Muscle layer of duodenum (tissue), 2 donors: ENCODE results near the gene TMED4.

Experiments used
- H3K27ac ChIP-seq: one replicate; pipeline ENCODE4 v1.7.0; 2013; ENCODE audit warnings: mild to moderate bottlenecking, low read length
- H3K27me3 ChIP-seq: one replicate; pipeline ENCODE4 v1.7.0; 2013; ENCODE audit warnings: low read depth, mild to moderate bottlenecking, control low read depth, low read length
- H3K36me3 ChIP-seq, 2 donors: one replicate each; pipeline ENCODE4 v1.7.0; 2013; ENCODE audit warnings: low read length in 2 of 2, control low read depth in 1 of 2, mild to moderate bottlenecking in 1 of 2; ENCODE audit not compliant: insufficient read depth in 2 of 2, control insufficient read depth in 1 of 2
- H3K4me1 ChIP-seq, 2 donors: one replicate each; pipeline ENCODE4 v1.7.0; 2013; ENCODE audit warnings: low read length in 2 of 2, mild to moderate bottlenecking in 2 of 2, control low read depth in 1 of 2, moderate library complexity in 1 of 2; ENCODE audit not compliant: insufficient read depth in 2 of 2, control insufficient read depth in 1 of 2
- H3K4me3 ChIP-seq, 2 donors: one replicate each; pipeline ENCODE4 v1.7.0; 2013; ENCODE audit warnings: low read length in 2 of 2, low read depth in 1 of 2, mild to moderate bottlenecking in 1 of 2
- H3K9me3 ChIP-seq, 2 donors: one replicate each; pipeline ENCODE4 v1.7.0; 2013; ENCODE audit warnings: low read length in 2 of 2, control low read depth in 1 of 2, mild to moderate bottlenecking in 1 of 2; ENCODE audit not compliant: control insufficient read depth in 1 of 2
- donor health status: healthy.

The TMED4 gene

DNA sequence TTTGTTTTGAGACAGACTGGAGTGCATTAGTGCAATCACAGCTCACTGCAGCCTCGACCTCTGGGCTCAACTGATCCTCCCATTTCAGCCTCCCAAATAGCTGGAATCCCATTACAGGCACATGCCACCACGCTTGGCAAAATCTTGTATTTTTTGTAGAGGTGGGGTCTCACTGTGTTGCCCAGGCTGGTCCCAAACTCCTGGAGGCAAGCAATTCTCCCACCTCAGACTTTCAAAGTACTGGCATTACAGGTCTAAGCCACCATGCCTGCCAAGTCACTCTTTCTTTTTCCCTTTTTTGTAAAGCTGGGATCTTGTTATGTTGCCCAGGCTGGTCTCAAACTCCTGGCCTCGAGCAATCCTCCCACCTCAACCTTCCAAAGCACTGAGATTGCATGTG is 32.6 kb downstream of the TMED4 start:
- Histone ChIP-seq H3K27ac (no peak overlapping the region), H3K9me3 (no peaks in the 10 kb centered on the region), H3K4me3 (no peak overlapping the region), H3K4me1 (no peaks in the 10 kb centered on the region), H3K36me3 (no peaks in the 10 kb centered on the region), H3K27me3 (no peaks in the 10 kb centered on the region)

DNA sequence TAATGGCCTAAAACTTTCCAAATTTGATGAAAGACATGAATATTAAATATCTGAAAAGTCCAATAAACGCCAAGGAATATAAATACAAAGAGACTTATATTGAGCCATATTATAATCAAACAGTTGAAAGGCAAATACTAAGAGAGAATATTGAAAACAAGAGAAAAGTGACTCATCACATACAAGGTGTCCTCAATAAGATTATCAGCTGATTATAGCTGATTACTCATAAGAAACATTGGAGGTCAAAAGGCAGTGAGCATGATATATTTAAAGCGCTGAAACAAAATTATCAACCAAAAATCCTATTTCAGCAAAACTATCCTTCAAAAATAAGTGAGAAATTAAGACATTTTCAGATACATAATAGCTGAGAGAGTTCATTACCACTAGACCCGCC is 33.1 kb downstream of the TMED4 start:
- Histone ChIP-seq H3K27me3 (no peaks in the 10 kb centered on the region), H3K4me1 (no peaks in the 10 kb centered on the region), H3K4me3 (no peak overlapping the region), H3K36me3 (no peaks in the 10 kb centered on the region), H3K9me3 (no peaks in the 10 kb centered on the region), H3K27ac (no peak overlapping the region)

DNA sequence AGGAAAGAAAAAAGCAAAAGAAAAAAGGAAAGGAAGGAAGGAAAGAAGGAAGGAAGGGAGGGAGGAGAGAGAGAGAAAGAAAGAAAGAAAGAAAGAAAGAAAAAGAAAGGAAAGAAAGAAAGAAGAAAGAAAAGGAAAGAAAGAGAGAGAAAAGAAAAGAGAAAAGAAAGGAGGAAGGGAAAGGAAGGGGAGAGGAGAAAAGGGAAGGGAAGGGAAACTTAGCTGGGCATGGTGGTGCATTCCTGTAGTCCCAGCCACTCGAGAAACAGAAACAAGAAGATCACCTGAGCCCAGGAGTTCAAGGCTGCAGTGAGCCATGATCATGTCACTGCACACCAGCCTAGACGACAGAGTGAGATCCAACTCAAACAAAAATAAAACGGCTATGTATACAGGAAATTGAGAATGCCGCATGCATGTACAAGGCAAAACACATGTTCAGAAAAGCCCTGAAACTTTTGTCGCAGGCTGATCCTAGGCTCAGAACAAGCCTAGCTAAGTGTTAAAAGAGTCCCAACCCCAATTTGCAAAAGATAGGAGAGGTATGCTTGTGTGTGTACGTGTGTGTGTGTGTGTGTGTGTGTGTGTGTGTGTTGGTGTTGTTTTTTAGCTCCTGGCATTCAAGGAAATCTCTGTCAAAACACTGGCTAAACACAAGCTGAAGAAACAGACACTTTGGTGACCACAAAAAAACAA is 34.3 kb downstream of the TMED4 start:
- Histone ChIP-seq H3K4me1 (no peaks in the 10 kb centered on the region), H3K9me3 (no peaks in the 10 kb centered on the region), H3K27me3 (no peaks in the 10 kb centered on the region), H3K36me3 (no peaks in the 10 kb centered on the region), H3K27ac (no peak overlapping the region), H3K4me3 (no peak overlapping the region)

DNA sequence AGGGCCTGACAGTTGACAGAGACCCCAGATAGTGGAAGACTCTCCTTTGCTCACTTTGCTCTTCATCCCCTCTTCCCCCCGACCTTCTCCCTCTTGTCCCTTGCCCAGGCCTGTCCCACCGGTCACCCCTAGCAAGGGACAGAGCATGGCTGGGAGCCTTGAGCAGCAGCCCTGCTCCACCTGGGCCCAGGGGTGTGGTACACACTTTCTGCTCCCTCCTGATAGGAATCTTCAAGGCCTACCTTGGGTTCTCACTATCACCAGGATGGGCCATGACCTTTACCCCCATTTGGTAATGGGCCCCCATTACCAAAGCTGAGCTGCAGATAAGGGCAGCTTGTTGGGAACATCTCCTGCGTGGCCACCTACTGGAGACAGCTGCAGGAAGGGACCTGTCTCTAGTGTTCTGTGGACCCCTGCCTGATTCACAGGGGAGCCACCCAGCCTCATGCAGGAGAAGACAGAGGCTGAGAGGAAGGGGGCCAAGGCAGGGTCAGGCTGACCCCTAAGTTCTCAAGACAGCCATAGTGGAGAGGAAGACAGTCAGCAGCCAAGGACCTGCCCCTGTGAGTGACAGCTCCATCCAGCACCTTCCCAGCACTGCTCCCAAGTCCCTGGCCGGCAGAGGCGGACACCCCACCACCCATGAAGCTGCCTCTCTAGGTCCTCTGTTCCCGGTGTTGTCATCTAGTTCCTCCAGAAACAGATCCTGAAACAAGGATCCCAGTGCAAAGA is 40.0 kb downstream of the TMED4 start:
- H3K4me1 ChIP-seq, result no peaks in the 10 kb centered on the region
- no peaks in the 10 kb centered on the region for H3K27me3 ChIP-seq
- H3K36me3 ChIP-seq, result no peaks in the 10 kb centered on the region
- no peaks in the 10 kb centered on the region for H3K9me3 ChIP-seq
- H3K27ac ChIP-seq, result peak overlapping the region; percentile 63
- no peak overlapping the region for H3K4me3 ChIP-seq

DNA sequence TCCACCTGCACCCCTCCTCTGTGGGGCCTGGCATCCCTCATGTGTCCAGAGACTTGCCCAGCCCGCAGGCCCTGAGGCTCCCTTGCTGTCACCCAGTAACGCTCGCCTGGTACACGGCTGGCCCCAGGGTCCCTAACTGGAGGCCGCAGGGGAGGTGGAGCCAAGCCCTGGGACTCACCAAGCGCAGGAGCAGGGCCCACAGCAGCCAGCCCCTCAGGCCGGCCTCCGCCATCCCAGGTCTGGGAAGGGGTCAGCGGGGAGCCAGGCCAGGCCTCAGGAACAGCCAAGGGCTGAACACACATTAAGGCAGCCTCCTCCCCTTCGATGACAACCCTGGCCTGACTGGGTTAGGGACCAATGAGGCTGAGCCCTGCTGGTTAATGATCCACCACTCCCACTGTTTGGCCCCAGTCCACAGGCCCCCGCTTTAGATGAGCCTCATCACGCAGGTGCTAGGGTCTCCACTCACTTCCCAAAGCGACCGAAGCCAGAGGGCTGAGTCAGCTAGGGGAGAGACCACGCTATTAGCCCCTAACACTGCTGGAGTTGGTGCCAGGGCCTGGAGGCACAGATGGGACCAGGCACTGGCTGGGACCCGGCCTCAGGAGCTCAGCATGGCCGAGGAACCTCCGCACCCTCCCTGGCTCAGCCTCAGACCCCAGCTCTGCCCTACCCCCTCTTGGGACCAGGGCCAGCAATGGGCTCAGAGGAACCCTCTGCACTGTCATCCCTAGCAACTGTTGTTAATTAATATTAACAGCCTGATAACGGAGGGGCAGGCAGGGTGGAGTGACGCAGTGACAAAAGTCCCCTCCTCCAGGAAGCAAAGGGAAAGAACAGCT is 40.8 kb downstream of the TMED4 start, which contains the start of gene NPC1L1:
NPC1L1 (minus strand) TSS at position 303 of the 842 bp plus-strand sequence; CDS start at position 232, 71 bp downstream.
- Histone ChIP-seq H3K4me1 (no peaks in the 10 kb centered on the region), H3K27me3 (no peaks in the 10 kb centered on the region), H3K9me3 (no peaks in the 10 kb centered on the region), H3K4me3 (peak within 1 kb of the TSS in 1 of 2 donors; percentile 21), H3K36me3 (no peaks in the 10 kb centered on the region), H3K27ac (peak within 1 kb of the TSS; percentile 72)

DNA sequence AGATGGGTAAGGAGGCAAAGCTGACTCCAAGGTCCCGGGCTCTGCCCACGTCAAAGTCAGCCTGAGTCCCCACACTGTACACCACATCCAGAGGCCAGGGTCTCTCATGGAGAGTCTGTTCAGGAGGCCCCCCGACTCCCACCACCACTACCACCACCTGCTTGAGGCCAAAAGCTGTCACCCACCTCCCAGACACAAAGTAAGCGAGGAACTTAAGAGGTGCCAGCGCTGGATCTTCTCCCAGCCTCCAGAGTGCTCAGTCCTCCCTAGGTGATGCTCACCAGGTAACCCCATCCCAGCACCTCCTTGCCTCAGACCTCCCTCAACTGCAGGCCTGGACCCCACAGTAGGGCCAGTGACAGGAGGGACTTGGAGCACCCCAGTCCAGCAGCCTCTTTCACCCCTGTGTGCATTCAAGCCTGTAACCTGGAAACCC is 41.4 kb downstream of the TMED4 start:
- Histone ChIP-seq H3K4me1 (no peaks in the 10 kb centered on the region), H3K4me3 (peak overlapping the region in 1 of 2 donors; percentile 21)

DNA sequence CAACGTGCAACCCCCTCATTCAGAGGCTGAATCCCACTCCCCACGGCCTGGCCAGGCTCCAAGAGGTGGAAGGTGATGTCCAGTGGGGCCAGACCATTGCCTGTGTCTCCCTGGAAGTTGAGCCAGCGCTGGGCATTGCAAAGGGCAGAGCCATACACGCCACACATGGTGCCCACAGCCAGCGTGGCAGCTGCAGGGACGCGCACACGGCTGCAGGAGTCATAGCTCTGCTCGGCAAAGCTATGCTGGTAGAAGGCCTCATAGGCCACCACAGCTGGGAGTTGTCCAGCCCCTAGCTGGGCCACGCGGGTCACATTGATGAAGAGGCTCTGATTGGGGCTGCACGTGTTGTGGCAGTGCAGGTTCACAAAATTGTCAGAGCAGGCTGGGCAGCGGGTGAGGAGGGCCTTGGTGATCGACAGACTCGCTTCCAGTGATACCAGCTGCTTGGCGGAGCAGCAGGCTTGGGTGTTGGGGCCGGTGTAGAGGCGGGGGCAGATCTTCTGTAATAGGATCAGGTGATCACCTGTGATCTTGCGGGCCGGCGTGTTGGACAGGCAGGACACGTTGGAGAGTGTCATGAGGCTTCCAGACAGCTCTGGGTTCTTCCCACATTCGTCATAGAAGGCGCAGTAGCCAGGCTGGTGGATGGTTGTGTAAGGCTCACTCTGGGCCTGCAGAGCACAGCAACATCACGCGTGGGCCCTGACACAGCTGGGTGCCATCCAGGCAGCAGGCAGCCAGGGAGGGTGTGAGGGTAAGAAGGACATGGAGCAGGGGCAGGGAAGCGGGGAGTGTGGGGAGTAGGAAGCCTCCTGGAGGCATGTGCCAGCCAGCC is 42.1 kb downstream of the TMED4 start:
- no peaks in the 10 kb centered on the region for H3K36me3 ChIP-seq
- no peak overlapping the region for H3K27ac ChIP-seq
- no peaks in the 10 kb centered on the region for H3K4me1 ChIP-seq
- H3K9me3 ChIP-seq, result no peaks in the 10 kb centered on the region
- H3K27me3 ChIP-seq, result no peaks in the 10 kb centered on the region
- peak overlapping the region in 1 of 2 donors; percentile 21 for H3K4me3 ChIP-seq

More for the DNA sequence above, 41.4 kb downstream of the TMED4 start:
- no peaks in the 10 kb centered on the region for H3K36me3 ChIP-seq
- peak overlapping the region; percentile 72 for H3K27ac ChIP-seq
- H3K9me3 ChIP-seq, result no peaks in the 10 kb centered on the region
- H3K27me3 ChIP-seq, result no peaks in the 10 kb centered on the region

DNA sequence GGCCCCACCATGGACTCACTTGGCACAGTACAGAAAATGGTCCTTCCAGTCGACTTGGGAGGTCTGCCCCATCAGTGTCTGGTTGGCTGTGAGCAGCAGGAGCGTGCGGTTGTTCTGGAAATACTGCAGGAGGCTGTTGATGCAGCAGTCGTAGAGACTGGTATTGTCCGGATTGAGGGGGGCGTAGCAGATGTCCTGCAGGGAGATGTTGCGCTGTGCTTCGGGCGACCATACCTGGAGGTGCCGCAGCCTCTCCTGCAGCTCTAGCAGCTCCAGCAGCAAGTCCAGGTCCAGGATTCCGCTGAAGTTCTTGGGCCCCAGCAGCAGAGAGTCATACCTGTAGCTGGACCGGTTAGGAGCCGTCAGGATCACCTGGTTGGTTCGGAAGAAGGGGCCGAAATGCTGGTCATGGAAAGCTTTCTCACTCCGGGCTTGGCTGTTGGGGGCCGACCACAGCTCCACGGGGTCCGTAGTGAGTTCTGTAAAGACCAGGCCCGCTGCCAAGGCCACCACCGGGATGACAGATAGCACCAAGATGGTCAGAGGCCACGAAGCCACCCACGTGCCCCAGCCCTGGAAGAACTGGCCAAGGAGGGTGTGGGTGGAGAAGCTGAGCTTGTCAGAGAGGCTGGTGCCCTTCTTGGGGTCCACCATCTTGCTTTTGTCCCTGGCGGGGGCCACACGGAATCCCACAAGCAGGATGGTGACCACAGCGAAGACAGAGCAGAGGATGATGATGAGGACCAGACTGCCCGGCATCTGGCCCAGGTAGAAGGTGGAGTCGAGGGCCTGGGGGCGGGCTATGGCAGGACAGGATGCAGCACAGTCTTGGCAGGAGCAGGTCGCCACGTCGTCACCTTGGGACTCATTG is 43.0 kb downstream of the TMED4 start:
- Histone ChIP-seq H3K4me3 (no peak overlapping the region), H3K4me1 (no peaks in the 10 kb centered on the region), H3K27ac (no peak overlapping the region)

DNA sequence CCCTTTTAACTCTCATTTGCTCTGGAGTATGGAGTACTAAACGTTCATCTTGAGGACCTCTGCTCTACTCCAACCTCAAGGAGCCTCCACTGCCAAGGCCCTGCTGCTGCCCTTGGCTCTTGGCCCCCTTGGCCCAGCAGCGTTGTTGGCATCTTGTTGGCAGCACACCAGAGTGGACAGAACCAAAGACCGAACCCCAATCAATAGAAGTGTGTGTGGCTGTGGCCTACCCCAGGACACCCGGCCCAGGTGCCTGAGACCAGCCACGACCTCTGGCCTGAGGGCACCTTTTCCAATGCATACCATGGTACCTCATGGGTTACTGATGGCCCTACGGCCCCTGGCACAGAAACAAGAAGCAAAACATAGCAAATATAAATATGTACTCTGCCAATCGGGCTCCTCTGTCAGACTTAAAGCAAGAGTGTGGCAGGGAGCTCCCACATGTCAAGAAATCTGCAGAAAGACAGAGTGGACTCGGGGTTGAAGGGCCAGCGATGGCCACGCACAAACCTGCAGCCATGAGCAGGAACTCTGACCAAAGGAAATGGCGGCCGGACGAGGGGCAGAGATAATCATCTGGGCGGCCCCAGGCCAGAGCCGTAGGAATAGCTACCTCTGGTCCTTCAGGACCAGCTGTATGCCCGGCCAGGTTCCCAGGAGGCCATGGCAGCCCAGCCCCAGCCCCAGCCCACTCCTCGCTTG is 43.8 kb downstream of the TMED4 start:
- Histone ChIP-seq H3K36me3 (no peaks in the 10 kb centered on the region), H3K4me3 (no peak overlapping the region), H3K27me3 (no peaks in the 10 kb centered on the region), H3K27ac (no peak overlapping the region), H3K4me1 (no peaks in the 10 kb centered on the region), H3K9me3 (no peaks in the 10 kb centered on the region)

More for the DNA sequence above, 43.0 kb downstream of the TMED4 start:
- Histone ChIP-seq H3K36me3 (no peaks in the 10 kb centered on the region), H3K9me3 (no peaks in the 10 kb centered on the region), H3K27me3 (no peaks in the 10 kb centered on the region)
